Duodenal mucosa (tissue), 2 donors: ENCODE data around the gene STK4.

Source experiments
- H3K27ac ChIP-seq: one replicate; pipeline ENCODE4 v1.7.0; 2013; ENCODE audit warnings: low read depth, low read length
- H3K27me3 ChIP-seq, 2 donors: one replicate each; pipeline ENCODE4 v1.7.0; 2013; ENCODE audit warnings: low read length in 2 of 2, control low read depth in 1 of 2; ENCODE audit not compliant: insufficient read depth in 2 of 2, control insufficient read depth in 1 of 2
- H3K36me3 ChIP-seq, 2 donors: one replicate each; pipeline ENCODE4 v1.7.0; 2013; ENCODE audit warnings: low read length in 2 of 2, control low read depth in 1 of 2; ENCODE audit not compliant: insufficient read depth in 2 of 2, control insufficient read depth in 1 of 2
- H3K4me1 ChIP-seq, 2 donors: one replicate each; pipeline ENCODE4 v1.7.0; 2013; ENCODE audit warnings: low read length in 2 of 2, control low read depth in 1 of 2; ENCODE audit not compliant: insufficient read depth in 2 of 2, control insufficient read depth in 1 of 2
- H3K4me3 ChIP-seq, 2 donors: one replicate each; pipeline ENCODE4 v1.7.0; 2013; ENCODE audit warnings: low read length in 2 of 2, low read depth in 1 of 2
- H3K9ac ChIP-seq, 2 donors: one replicate each; pipeline ENCODE4 v1.7.0; 2013; ENCODE audit warnings: low read length in 2 of 2, low read depth in 1 of 2
- H3K9me3 ChIP-seq, 2 donors: one replicate each; pipeline ENCODE4 v1.7.0; 2013; ENCODE audit warnings: low read length in 2 of 2, control low read depth in 1 of 2; ENCODE audit not compliant: control insufficient read depth in 1 of 2

Gene STK4

DNA sequence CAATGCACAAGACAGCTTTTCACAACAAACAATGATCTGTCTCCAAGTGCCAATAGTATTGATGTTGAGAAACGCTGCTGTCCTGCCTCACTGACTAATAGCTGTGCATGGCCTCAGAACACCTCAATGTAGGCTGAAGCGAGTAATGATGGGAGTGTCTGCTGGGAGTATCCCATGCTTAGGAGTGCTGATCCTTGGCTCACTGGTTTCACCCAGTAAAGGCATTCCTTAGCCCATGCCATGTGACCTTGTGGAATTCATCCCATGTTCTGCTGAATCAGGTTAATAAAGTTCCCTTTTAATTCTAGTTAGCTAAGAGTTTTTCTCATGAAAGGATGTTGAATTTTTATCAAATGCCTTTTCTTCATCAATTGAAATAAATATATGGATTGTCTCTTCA lies 161.8 kb downstream of the STK4 start:
- Histone ChIP-seq H3K4me3 (no peak overlapping the region), H3K9ac (no peak overlapping the region), H3K27me3 (peaks cover 5 to 7% of the 10 kb centered on the region in 2 donors), H3K4me1 (no peaks in the 10 kb centered on the region), H3K36me3 (no peaks in the 10 kb centered on the region), H3K9me3 (no peaks in the 10 kb centered on the region), H3K27ac (no peak overlapping the region)
